A549 (cell line): ENCODE results near the gene SRPK2.

ENCODE experiments used
- CHD4 ChIP-seq: fragments of 200-600 bp; sonication (generic); IDR thresholded peaks from 2 replicates; pipeline ENCODE4 v1.6.1; 2016; ENCODE audit warnings: antibody characterized with exemption, mild to moderate bottlenecking, borderline replicate concordance
- EP300 ChIP-seq, 2 experiments: fragments of >200 bp; sonication (Bioruptor Twin); formaldehyde crosslinking; IDR thresholded peaks; 2 replicates in 1 of 2; 3 replicates in 1 of 2; pipeline ENCODE4 v1.6.1; 2016 to 2017
- ESRRA ChIP-seq: fragments of 150-350 bp; IDR thresholded peaks from 2 replicates; pipeline ENCODE4 v1.6.1; 2014; ENCODE audit warnings: mild to moderate bottlenecking, low read length, borderline replicate concordance
- JUN ChIP-seq, 2 experiments: fragments of >200 bp; sonication (Bioruptor Twin); formaldehyde crosslinking; IDR thresholded peaks; 2 replicates in 1 of 2; 3 replicates in 1 of 2; pipeline ENCODE4 v1.6.1; 2016 to 2017
- KDM5A ChIP-seq: fragments of 200-600 bp; sonication (generic); IDR thresholded peaks from 2 replicates; pipeline ENCODE4 v1.6.1; 2016; ENCODE audit warnings: antibody characterized with exemption, mild to moderate bottlenecking
- MAZ ChIP-seq: fragments of 150-350 bp; IDR thresholded peaks from 2 replicates; pipeline ENCODE4 v1.6.1; 2014; ENCODE audit warnings: antibody characterized with exemption, low read depth, low read length, borderline replicate concordance
- MYC ChIP-seq: IDR thresholded peaks from 2 replicates; pipeline ENCODE4 v1.6.1; 2012; ENCODE audit warnings: mild to moderate bottlenecking, inconsistent platforms, low read length, improper control_type of control experiment, borderline replicate concordance
- POLR2AphosphoS2 ChIP-seq: conservative IDR thresholded peaks from 2 replicates; pipeline ENCODE4 v1.6.1; 2012; ENCODE audit warnings: low read length, improper control_type of control experiment, inconsistent platforms
- RAD21 ChIP-seq, 2 experiments: fragments of >200 bp in 1 of 2; sonication (Bioruptor Twin) in 1 of 2; formaldehyde crosslinking in 1 of 2; IDR thresholded peaks in 1 of 2; conservative IDR thresholded peaks in 1 of 2; 2 replicates in 1 of 2; 3 replicates in 1 of 2; pipeline ENCODE4 v1.6.1; 2012 to 2018; ENCODE audit warnings: inconsistent platforms in 1 of 2
- TP53 ChIP-seq: fragments of 250-450 bp; sonication (Bioruptor Pico); IDR thresholded peaks from 2 replicates; pipeline ENCODE4 v1.5.0; 2021; ENCODE audit warnings: mild to moderate bottlenecking, moderate library complexity
- TF ChIP-seq, protein P1 (sequence below): fragments of >200 bp; sonication (Bioruptor Twin); formaldehyde crosslinking; IDR thresholded peaks from 3 replicates; pipeline ENCODE4 v1.5.1; 2016

DNA sequence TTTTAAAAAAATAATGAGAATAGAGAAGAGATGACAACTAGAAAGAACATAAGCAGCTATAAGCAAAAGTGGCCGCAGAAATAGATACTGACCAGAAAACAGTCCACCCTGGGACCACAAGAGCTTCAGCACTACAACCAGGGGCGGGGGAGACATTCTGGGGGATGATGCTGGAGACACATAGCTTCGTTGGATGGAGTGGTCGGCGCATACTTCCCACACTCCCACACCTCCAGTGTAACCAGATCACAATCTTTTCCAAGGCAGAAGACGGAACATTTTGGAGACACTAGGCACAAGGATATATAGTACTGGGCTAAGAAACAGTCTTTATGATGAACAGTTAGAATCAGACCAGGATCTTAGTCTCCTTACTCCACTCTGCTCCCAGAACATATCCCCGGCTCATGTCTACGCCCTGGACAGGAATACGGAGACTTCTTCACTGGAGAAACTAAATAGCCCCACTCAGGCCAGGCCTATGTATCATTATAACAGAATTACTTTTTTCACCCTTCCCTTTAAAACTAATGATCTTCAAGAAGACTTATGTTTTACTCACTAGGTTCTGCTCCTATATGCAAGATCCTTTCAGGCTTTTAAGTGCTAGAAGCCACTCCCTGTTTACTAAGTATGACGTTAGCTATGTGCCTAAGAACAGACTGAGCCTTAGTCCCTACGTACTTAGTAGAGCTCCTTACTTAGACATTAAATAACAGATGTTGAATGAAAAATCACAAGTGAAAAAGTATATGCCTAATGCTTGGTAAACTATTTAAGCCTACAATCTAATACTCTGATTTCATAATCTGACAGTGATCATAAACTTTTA is 169.6 kb downstream of the SRPK2 start:
- TF ChIP-seq MAZ: no peak
- TF ChIP-seq RAD21 (conservative IDR thresholded peaks at IDR 0.05 in 1 of 2, IDR thresholded peaks at IDR 0.05 in 1 of 2): no peak
- no peak for TF ChIP-seq EP300 (IDR thresholded peaks at IDR 0.05)
- no peak for TF ChIP-seq JUN (IDR thresholded peaks at IDR 0.05)
- TF ChIP-seq, protein P1, sequence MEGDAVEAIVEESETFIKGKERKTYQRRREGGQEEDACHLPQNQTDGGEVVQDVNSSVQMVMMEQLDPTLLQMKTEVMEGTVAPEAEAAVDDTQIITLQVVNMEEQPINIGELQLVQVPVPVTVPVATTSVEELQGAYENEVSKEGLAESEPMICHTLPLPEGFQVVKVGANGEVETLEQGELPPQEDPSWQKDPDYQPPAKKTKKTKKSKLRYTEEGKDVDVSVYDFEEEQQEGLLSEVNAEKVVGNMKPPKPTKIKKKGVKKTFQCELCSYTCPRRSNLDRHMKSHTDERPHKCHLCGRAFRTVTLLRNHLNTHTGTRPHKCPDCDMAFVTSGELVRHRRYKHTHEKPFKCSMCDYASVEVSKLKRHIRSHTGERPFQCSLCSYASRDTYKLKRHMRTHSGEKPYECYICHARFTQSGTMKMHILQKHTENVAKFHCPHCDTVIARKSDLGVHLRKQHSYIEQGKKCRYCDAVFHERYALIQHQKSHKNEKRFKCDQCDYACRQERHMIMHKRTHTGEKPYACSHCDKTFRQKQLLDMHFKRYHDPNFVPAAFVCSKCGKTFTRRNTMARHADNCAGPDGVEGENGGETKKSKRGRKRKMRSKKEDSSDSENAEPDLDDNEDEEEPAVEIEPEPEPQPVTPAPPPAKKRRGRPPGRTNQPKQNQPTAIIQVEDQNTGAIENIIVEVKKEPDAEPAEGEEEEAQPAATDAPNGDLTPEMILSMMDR: no peak
- TF ChIP-seq CHD4: no peak
- TF ChIP-seq MYC: no peak
- TF ChIP-seq KDM5A: no peak
- TF ChIP-seq ESRRA: no peak
- no peak for TF ChIP-seq POLR2AphosphoS2
- TF ChIP-seq TP53 (CRISPR knock-in tag): no peak
